ENCODE results near the gene PCDH1. TPM values are rescaled to one million over a fixed set of nuclear protein-coding genes. Genes with fewer than 3 reads are reported as not detected.

The PCDH1 gene
- total RNA-seq, 2 donors from 2014 or later, result 0.25 TPM; not detected in 1

DNA sequence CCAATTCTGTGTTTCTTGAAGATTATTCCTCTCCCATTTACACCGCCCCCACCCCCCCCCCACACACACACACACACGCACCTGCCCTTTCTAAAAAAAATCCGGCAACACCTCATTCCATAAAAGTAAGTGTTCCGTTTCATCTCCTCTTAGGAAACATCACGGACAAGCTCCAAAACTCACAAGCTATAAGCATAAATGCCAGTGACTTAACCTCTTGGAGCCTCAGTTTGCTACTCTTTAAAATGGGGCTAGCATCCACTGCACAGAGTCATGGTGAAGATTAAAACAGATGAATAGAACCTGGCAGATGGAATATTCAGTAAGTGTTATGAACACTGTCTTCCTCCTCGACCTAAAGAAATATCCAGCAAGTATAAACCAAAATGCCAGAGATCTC is 70.5 kb downstream of the PCDH1 start:
- Mint-ChIP-seq H3K9me3 (no peaks in the 10 kb centered on the region), H3K4me3 (no peak overlapping the region), H3K27me3 (ENCODE audit: low read depth) (peaks cover 91% of the 10 kb centered on the region), H3K4me1 (ENCODE audit: low read depth) (no peaks in the 10 kb centered on the region), H3K36me3 (ENCODE audit: insufficient read depth in 2 of 2) (no peaks in the 10 kb centered on the region), H3K27ac (no peak overlapping the region)
- ATAC-seq (replicated peaks in 1 of 2), result no peak
- DNase-seq, result no peak

DNA sequence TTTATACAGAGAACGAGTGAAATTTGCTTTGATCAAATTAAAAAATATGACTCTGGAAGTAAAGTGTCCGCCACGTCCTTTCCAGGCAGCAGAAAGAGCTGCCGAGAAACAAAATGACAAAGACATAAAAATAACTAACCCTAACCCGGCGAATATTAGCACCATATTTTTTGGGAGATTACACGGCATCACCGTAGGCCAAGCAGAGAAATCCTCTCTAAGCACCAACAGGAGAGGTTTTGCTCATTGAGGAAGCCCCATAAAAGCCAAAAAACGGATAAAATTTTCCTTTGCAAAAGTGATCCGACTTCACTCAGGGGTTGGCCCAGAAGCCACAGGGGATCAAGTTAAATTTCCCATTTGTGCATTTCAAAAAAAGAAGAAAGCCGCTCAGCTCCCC is 70.9 kb downstream of the PCDH1 start:
- peaks cover 92% of the 10 kb centered on the region for H3K27me3 Mint-ChIP-seq (ENCODE audit: low read depth)

DNA sequence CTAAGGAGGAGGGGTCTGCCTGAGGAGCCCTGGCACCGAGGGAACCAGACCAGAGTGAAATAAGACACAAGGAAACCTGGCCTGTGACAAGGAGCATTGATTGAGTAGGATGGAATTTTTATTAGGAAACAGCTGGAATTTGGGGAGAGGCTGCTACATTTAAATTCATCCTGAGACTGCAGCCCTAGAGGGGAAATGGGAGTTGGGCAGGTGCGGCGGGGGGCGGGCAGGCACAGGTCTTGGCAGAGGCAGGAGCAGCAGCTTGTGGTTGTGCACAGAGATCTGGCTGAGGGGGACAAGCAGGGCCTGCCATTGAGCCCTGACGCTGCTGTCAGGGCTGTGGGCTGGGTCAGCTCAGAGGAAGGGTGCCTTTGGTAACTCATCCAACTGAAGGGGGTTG is 71.6 kb downstream of the PCDH1 start:
- Mint-ChIP-seq H3K27ac (no peak overlapping the region), H3K27me3 (ENCODE audit: low read depth) (peaks cover 85% of the 10 kb centered on the region), H3K36me3 (ENCODE audit: insufficient read depth in 2 of 2) (no peaks in the 10 kb centered on the region), H3K9me3 (no peaks in the 10 kb centered on the region), H3K4me1 (ENCODE audit: low read depth) (no peaks in the 10 kb centered on the region), H3K4me3 (no peak overlapping the region)
- no peak for DNase-seq
- ATAC-seq (replicated peaks in 1 of 2), result no peak

More for the DNA sequence above, 70.9 kb downstream of the PCDH1 start:
- DNase-seq (no peak), ATAC-seq (replicated peaks in 1 of 2) (no peak)
- Mint-ChIP-seq H3K36me3 (ENCODE audit: insufficient read depth in 2 of 2) (no peaks in the 10 kb centered on the region), H3K9me3 (no peaks in the 10 kb centered on the region), H3K4me1 (ENCODE audit: low read depth) (no peaks in the 10 kb centered on the region), H3K4me3 (no peak overlapping the region), H3K27ac (no peak overlapping the region)

DNA sequence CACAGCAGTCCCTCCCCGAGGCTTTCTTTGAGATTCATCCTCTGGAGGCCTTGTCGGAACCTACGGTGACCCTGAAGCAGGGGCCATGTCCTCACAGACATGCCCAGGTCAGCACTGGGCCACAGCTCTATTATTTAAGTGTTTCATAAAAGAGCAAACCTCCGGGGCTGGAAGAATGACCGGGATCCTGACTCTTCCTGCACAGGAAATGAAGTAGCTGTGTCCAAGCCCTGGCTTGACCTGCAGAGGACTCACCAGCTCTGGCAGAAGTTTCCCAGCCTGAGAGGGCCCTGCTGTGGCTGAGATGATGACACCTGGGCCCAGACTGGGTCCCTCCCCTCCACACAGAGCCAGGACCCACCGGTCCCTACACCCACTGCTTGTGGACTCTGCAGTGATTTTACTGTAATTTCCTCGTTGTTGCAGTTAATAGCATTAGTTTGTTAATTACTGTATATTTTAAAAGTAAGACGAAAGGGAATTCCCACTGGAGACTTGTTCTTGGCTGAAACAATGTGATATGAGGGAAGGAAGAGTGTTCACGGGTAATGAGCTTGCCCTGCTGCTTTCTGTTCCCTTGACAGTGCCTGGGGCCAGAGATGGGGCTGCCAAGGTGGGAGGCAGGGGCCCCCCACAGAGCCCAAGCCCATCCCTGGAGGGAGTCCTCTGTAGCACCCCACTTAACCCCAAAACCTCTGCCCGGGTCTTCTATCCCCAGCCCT is 72.2 kb downstream of the PCDH1 start:
- Mint-ChIP-seq H3K4me3 (no peak overlapping the region), H3K36me3 (ENCODE audit: insufficient read depth in 2 of 2) (no peaks in the 10 kb centered on the region), H3K9me3 (no peaks in the 10 kb centered on the region), H3K27ac (no peak overlapping the region), H3K27me3 (ENCODE audit: low read depth) (peaks cover 79% of the 10 kb centered on the region), H3K4me1 (ENCODE audit: low read depth) (no peaks in the 10 kb centered on the region)
- ATAC-seq (replicated peaks in 1 of 2) (no peak), DNase-seq (no peak)

DNA sequence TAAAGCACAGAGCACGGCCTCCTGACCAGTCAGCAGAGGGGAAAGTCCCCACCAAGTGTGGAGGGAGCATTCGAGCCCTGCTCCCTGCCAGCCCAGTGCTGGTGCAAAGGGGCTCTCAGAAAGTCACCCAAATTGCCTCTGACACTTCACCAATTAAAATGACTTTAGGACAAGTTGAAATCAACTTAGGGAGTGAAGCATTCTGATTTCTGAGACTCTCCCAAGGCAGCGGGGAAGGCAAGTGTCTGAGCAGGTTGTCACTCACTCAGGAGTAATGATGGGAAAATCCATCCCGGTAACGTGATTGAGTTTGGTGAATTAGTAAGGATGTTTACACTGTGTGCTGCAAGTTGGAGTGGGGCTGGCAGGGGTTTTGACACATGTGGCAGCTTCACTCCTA is 73.7 kb downstream of the PCDH1 start:
- DNase-seq (no peak), ATAC-seq (replicated peaks in 1 of 2) (no peak)
- Mint-ChIP-seq H3K27me3 (ENCODE audit: low read depth) (peaks cover 63% of the 10 kb centered on the region), H3K4me3 (no peak overlapping the region), H3K9me3 (no peaks in the 10 kb centered on the region), H3K36me3 (ENCODE audit: insufficient read depth in 2 of 2) (no peaks in the 10 kb centered on the region), H3K27ac (no peak overlapping the region), H3K4me1 (ENCODE audit: low read depth) (no peaks in the 10 kb centered on the region)

Other genes with a start within 250 kb of the PCDH1 start
- gene HDAC3, start 241.6 kb downstream of the PCDH1 start, total RNA-seq, result 10 to 100 TPM; 64.1 to 69.2 TPM
- gene RELL2, start 241.4 kb downstream of the PCDH1 start, total RNA-seq, result 10 to 100 TPM; 14.6 to 19.5 TPM
- gene FCHSD1, start 227.0 kb downstream of the PCDH1 start, total RNA-seq, result 10 to 100 TPM; 54.1 to 61.1 TPM
- gene ARAP3, start 196.2 kb downstream of the PCDH1 start, total RNA-seq, result 1 to 10 TPM; 3.2 to 4.1 TPM
- 10 to 100 TPM; 48.6 to 52.2 TPM for gene DELE1, start 45.5 kb upstream of the PCDH1 start, total RNA-seq
- gene PCDH12, start 79.8 kb upstream of the PCDH1 start, total RNA-seq, result under 1 TPM; 0.31 to 0.58 TPM
- 10 to 100 TPM; 38.6 to 40.4 TPM for gene RNF14, start 90.7 kb upstream of the PCDH1 start, total RNA-seq
- 10 to 100 TPM; 23.6 to 28.0 TPM for gene GNPDA1, start 134.6 kb upstream of the PCDH1 start, total RNA-seq
- gene NDFIP1, start 230.4 kb upstream of the PCDH1 start, total RNA-seq, result 10 to 100 TPM; 63.1 to 73.1 TPM